GM21360 (cell line): ENCODE measurements around the gene CA5A.
"Not testable (repeated sequence)": the region's sequence is repeated elsewhere in the genome, so short reads cannot be mapped to it uniquely, and the experiment has no call there.

ENCODE experiments used
- ATAC-seq: cut with Tn5 transposase; IDR thresholded peaks from one replicate; pipeline ENCODE4 v1.9.1; 2021; ENCODE audit warnings: mild to moderate bottlenecking, moderate library complexity; ENCODE audit not compliant: unreplicated experiment

The CA5A gene

DNA sequence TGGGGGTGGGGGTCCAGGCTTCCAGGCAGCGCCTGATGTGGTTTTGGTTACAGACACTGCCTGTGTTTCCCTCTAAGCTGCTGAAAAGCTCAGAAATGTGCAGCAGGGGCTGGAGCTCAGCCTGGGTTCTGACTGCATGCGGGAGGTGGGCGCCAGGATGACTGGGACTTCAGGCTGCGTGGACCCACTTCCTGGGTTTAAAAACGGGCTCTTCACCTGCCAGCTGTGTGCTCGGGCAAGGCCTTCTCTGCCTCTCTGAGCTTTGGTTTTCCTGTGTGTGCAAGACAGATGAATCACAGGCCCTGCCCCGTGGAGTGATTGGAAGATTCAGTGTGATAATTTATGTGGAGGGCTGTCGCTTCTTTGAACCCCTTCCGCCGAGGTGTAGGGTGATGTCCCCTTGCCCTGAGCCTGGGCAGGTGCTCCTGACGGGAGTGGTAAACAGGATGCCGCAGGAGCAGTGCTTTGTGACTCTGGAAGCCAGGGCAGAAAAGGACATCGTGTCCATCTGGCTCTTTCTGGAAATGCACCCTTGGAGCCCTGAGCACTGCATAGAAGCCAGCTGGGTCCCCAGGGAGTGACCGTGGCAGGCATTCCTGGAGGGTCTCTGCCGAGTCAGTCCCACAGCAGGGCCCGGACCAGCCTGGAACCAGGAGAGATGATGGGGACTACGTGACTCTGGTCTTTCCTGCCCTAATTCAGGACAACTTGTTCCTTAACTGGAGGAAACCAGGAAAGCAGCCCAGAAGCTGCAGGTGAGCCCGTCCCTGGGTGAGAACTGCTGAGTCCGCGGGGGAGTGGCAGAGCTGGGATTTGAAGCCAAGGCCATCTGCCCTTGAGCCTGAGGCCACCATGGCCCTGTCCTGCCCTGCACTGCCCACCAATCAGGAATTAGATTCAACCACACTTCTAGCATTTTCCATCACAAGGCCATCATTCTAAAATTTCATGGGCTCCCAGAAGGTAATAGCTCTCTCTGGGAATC is 38.5 kb downstream of the CA5A start:
- ATAC-seq = no peak

- ATAC-seq = not testable (repeated sequence)
Measured at GRCh38 chr16:87896924-87897520, 39.3 kb downstream of the CA5A start.

DNA sequence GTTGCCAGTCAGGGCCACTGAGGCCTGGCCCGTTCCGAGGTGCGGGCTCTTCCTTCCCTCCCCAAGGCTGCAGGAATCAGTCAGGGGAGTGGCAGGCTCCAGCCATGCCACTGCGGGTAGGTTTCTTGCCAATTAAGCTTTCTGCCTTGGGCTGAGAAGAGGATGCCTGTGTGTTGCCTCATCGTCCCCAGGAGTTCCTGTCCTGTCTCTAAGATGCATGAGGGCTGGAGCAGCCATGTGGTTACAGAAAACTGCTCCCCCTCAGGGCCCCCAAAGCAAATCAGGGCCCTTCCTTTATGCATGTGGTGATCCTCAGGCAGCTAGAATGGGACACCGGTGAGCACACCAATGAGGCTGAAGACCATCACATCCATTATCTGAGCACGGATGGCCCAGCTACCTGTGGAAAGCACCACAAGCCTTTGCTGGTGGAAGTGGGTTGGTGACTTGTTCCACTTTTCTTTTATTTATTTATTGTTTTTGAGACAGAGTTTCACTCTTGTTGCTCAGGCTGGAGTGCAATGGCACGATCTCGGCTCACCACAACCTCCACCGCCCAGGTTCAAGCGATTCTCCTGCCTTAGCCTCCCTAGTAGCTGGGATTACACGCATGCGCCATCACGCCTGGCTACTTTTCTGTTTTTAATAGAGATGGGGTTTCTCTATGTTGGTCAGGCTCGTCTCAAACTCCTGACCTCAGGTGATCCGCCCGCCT is 40.0 kb downstream of the CA5A start:
- not testable (repeated sequence) for ATAC-seq

DNA sequence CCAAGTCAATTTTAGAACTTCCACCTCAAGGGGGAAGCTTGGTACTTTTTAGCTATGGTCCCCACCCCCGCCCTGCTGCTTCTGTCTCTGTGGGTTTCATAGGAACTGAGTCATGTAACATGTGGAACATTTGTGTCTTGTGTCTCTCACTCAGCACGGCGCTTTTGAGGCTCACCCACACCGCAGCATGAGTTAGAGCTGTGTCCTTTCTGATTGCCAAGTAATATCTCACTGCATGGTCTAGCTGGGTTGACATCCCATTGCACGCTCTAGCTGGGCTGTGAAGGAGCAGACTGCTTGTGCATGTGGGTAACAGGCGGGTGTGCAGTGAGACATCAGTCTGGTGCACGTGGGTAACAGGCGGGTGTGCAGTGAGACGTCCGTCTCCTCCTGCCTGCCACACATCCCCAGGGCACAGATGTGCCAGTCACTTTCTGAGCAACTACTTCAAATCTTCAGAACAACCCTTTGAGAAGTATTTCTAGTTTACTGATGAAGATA is 40.6 kb downstream of the CA5A start:
- peak; percentile 61 for ATAC-seq

DNA sequence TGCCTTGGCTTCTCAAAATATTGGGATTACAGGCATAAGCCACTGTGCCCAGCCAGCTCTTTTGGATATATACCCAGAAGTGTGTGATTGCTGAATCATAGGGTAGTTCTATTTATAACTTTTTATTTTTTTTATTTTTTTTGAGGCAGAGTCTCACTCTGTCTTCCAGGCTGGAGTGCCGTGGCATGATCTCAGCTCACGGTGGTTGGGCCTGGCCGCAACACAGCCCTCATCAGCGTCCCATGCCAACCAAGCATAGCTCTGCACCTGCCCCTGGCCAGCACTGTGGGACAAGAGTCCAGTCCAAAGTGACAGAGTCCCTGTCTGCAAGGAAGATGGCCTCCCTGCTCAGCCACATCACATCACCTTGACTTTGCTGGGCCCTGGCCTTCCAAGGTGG is 42.3 kb downstream of the CA5A start:
- not testable (repeated sequence) for ATAC-seq

GRCh38 chr16:87891764-87892163 is 44.6 kb downstream of the CA5A start:
- no peak for ATAC-seq

GRCh38 chr16:87889762-87890161 is 46.6 kb downstream of the CA5A start:
- ATAC-seq = not testable (repeated sequence)

DNA sequence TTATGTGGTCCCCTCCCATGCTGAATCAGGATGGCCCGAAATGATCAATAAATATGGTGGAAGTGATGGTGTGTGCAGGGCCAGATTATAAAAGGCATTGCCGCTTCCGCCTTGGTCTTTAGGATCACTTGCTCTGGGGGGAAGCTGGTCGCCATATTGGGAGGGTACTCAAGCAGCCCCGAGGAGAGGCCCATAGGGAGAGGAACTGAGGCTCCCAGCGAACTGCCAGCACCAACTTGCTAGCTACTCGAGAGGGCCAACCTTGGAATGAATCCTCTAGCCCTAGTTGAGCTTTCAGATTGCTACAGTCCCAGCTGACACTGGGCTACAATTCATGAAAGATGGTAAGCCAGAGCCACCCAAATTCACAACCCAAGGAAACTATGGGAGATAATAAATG is 48.0 kb downstream of the CA5A start:
- ATAC-seq = not testable (repeated sequence)

GRCh38 chr16:87887931-87888330 is 48.4 kb downstream of the CA5A start:
- not testable (repeated sequence) for ATAC-seq

DNA sequence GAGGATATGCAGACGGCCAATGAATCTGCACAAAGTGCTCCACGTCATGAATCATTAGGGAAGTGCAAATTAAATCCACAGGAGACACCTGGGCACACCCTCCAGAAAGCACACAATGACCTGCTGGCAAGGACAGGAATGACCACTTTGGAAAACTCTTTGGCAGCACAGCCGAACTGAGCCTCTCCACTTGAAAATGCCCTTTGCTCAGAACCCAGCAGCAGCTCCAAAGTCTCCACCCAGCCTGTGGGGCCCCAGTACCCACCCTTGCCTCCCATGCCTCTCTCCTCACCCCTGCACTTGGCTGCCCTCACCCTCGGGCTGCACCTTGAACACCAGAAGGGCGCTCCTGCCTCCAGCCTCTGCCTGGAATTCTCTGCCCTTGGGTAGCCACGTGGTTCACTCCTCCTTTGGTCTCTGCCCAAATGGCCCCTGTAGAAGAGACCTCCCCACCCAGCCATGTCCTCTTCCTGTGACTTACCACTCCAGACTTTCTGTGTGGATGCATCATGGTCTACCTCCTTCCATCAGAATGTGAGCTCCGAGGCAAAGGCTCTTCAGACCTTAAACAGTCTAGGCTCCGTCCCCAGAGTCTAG is 50.9 kb downstream of the CA5A start:
- ATAC-seq = not testable (repeated sequence)

DNA sequence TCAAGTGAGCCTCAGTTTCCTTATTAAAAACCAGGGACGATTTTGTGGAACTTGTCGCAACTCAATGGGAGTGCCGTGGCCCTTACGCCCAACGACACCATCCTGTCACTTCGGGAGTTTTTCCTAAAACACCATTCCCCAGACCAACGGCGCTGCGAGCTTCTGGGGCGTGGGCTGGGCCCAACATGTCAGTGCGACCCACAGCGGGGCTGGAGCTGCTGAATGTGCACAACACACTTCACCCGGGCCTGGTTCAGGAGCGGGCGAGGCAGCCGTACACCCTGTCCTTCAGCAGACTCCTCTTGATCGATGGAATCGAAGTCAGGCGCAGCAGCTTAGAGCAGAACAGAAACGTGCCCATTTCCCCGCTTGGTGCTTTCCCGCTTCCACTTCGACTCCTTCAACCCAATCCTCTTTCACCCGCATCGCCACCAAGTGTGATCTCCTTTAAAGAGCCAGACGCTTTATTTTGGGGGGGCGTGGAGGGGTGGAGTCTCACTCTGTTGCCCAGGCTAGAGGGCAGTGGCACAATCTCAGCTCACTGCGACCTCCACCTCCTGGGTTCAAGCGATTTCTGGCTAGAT is 53.8 kb downstream of the CA5A start:
- no peak for ATAC-seq

GRCh38 chr16:87881324-87882200 is 54.8 kb downstream of the CA5A start:
- ATAC-seq = no peak

GRCh38 chr16:87880117-87880696 is 56.1 kb downstream of the CA5A start:
- no peak for ATAC-seq

DNA sequence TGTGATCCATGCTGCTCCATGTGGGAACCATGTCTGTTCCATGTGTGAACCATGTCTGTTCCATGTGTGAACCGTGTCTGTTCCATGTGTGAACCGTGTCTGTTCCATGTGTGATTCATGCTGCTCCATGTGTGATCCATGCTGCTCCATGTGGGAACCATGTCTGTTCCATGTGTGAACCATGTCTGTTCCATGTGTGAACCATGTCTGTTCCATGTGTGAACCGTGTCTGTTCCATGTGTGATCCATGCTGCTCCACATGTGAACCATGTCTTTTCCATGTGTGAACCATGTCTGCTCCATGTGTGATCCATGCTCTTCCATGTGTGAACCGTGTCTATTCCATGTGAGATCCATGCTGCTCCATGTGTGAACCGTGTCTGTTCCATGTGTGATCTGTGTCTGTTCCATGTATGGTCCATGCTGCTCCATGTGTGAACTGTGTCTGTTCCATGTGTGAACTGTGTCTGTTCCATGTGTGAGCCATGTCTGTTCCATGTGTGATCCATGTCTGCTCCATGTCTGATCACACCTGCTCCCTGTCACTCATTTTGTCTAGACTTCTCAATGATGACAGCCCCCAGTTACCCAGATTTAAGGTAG is 56.8 kb downstream of the CA5A start:
- not testable (repeated sequence) for ATAC-seq

- ATAC-seq = no peak
Measured at GRCh38 chr16:87878704-87879103, 57.6 kb downstream of the CA5A start.

DNA sequence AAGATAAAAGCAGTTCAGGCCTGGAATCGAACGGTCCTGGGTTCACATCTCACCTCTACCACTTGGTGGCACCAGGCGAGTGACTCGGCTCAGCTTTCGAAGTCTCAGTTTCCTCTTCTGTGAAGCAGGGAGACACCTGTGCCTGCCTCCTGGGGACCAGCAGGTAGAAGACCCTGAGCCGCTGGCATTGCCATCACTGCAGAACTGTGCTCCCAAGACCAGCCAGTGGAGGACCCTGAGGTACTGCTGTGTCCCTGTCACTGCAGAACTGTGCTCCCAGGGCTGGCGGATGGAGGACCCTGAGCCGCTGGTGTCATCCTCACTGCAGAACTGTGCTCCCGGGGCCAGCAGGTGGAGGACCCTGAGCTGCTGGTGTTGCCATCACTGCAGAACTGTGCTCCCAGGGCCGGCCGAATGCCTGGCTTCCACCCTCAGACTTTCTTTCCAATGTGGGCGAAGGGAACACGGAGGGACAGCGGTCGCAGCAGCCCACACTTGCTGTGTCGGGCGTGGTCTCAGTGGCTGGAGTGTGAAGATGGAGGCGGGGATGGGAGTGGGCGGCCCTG is 58.3 kb downstream of the CA5A start:
- ATAC-seq = no peak

- ATAC-seq = no peak
Measured at GRCh38 chr16:87874639-87875427, 61.5 kb downstream of the CA5A start.
